SK-N-SH (cell line): Measurements from ENCODE around the gene CDCP1. TPM values are rescaled to one million over a fixed set of nuclear protein-coding genes. Genes with fewer than 3 reads are reported as not detected.
A peak's percentile ranks its signal among the peaks of the same experiment; 100 is the strongest.
"Not testable (repeated sequence)": the region's sequence is repeated elsewhere in the genome, so short reads cannot be mapped to it uniquely, and the experiment has no call there.

ENCODE experiments used
- CTCF ChIA-PET: fragments of 300-600, 350-600 bp; formaldehyde crosslinking; extraction: SDS; loops from one replicate; lab custom pipeline; 2021; lab: Yijun Ruan, JAX
- POLR2A ChIA-PET: fragments of 350-600 bp; sonication (Branson Sonifier 250); formaldehyde crosslinking; extraction: SDS; loops from one replicate; lab custom pipeline; 2020; ENCODE audit warnings: antibody characterized with exemption, inconsistent platforms; lab: Yijun Ruan, JAX
- DNase-seq: peaks from one replicate; pipeline ENCODE4 v3.0.0; 2012
- H2AFZ ChIP-seq: fragments of 200-600 bp; sonication (generic); 2 replicates; pipeline ENCODE4 v1.8.1; 2016; ENCODE audit warnings: antibody characterized with exemption, mild to moderate bottlenecking, low read depth
- H3F3A ChIP-seq: fragments of 200-600 bp; sonication (generic); replicated peaks from 2 replicates; pipeline ENCODE3; 2016; ENCODE audit warnings: antibody characterized with exemption, mild to moderate bottlenecking; ENCODE audit not compliant: insufficient read depth
- H3K27ac ChIP-seq, 2 experiments: fragments of 200-500 bp in 1 of 2; fragments of 200-600 bp in 1 of 2; sonication (Bioruptor generic) in 1 of 2; sonication (generic), shearing (Covaris generic) in 1 of 2; 2 replicates each; pipeline versions ENCODE4 v1.5.1 to v1.6.1; 2014 to 2016; ENCODE audit warnings: low read depth in 2 of 2, inconsistent platforms in 1 of 2, low read length in 1 of 2, mild to moderate bottlenecking in 1 of 2, mixed read lengths in 1 of 2
- H3K27me3 ChIP-seq: fragments of 200-600 bp; sonication (generic), shearing (Covaris generic); 2 replicates; pipeline ENCODE4 v1.6.1; 2016; ENCODE audit warnings: mixed run types; ENCODE audit not compliant: insufficient read depth
- H3K36me3 ChIP-seq, 2 experiments: fragments of 200-500 bp in 1 of 2; fragments of 200-600 bp in 1 of 2; sonication (Bioruptor generic) in 1 of 2; sonication (generic) in 1 of 2; replicated peaks in 1 of 2; 2 replicates each; pipeline versions ENCODE3 to v1.5.1; 2014 to 2016; ENCODE audit warnings: low read length in 1 of 2, mild to moderate bottlenecking in 1 of 2; ENCODE audit not compliant: insufficient read depth in 2 of 2, control insufficient read depth in 1 of 2
- H3K4me1 ChIP-seq, 2 experiments: fragments of 200-500 bp in 1 of 2; fragments of 200-600 bp in 1 of 2; sonication (Bioruptor generic) in 1 of 2; sonication (generic), shearing (Covaris generic) in 1 of 2; 2 replicates each; pipeline versions ENCODE4 v1.5.1 to v1.6.1; 2014 to 2016; ENCODE audit warnings: low read depth in 1 of 2, low read length in 1 of 2, mixed run types in 1 of 2; ENCODE audit not compliant: insufficient read depth in 2 of 2, control insufficient read depth in 1 of 2
- H3K4me2 ChIP-seq: fragments of 200-600 bp; sonication (generic), shearing (Covaris generic); 2 replicates; pipeline ENCODE4 v1.6.1; 2017; ENCODE audit warnings: mixed run types
- H3K4me3 ChIP-seq, 2 experiments: fragments of 200-500 bp in 1 of 2; fragments of 200-600 bp in 1 of 2; sonication (Bioruptor generic) in 1 of 2; sonication (generic), shearing (Covaris generic) in 1 of 2; 2 replicates each; pipeline versions ENCODE4 v1.5.1 to v1.8.1; 2014 to 2016; ENCODE audit warnings: low read depth in 2 of 2, inconsistent platforms in 1 of 2, low read length in 1 of 2, mild to moderate bottlenecking in 1 of 2, mixed read lengths in 1 of 2, moderate library complexity in 1 of 2
- H3K79me2 ChIP-seq: fragments of 200-600 bp; sonication (generic); 2 replicates; pipeline ENCODE4 v1.8.1; 2017; ENCODE audit warnings: mild to moderate bottlenecking; ENCODE audit not compliant: insufficient read depth
- H3K9ac ChIP-seq: fragments of 200-600 bp; sonication (generic); 2 replicates; pipeline ENCODE4 v1.6.1; 2017; ENCODE audit warnings: mixed run types
- H3K9me2 ChIP-seq: fragments of 200-600 bp; sonication (generic); 2 replicates; pipeline ENCODE4 v1.6.1; 2017; ENCODE audit warnings: mixed run types
- H3K9me3 ChIP-seq: fragments of 200-600 bp; sonication (generic); 2 replicates; pipeline ENCODE4 v1.6.1; 2017; ENCODE audit warnings: mixed run types, mild to moderate bottlenecking, moderate library complexity
- H4K20me1 ChIP-seq: fragments of 200-600 bp; sonication (generic); 2 replicates; pipeline ENCODE4 v1.6.1; 2017; ENCODE audit warnings: mild to moderate bottlenecking, mixed run types; ENCODE audit not compliant: insufficient read depth
- EZH2phosphoT487 ChIP-seq: fragments of 200-600 bp; sonication (generic); IDR thresholded peaks from 2 replicates; pipeline ENCODE4 v1.6.1; 2017; ENCODE audit warnings: low read depth, mixed run types, mild to moderate bottlenecking, antibody characterized with exemption, moderate library complexity, borderline replicate concordance
- FOSL2 ChIP-seq: IDR thresholded peaks from 2 replicates; pipeline ENCODE4 v1.4.0; 2012; ENCODE audit warnings: low read depth, mild to moderate bottlenecking, moderate library complexity, borderline replicate concordance
- FOXJ3 ChIP-seq: sonication (generic); formaldehyde crosslinking; IDR thresholded peaks from 2 replicates; pipeline ENCODE4 v1.5.1; 2020; ENCODE audit warnings: mild to moderate bottlenecking, missing genetic modification reagents
- FOXM1 ChIP-seq: IDR thresholded peaks from 2 replicates; pipeline ENCODE4 v1.4.0; 2012; ENCODE audit warnings: low read depth, mild to moderate bottlenecking
- NFIC ChIP-seq: IDR thresholded peaks from 2 replicates; pipeline ENCODE4 v1.4.0; 2012; ENCODE audit warnings: borderline replicate concordance
- NRF1 ChIP-seq: IDR thresholded peaks from 2 replicates; pipeline ENCODE4 v1.6.1; 2012; ENCODE audit warnings: low read depth, mild to moderate bottlenecking, low read length
- POLR2AphosphoS5 ChIP-seq: IDR thresholded peaks from 2 replicates; pipeline ENCODE4 v1.6.1; 2012; ENCODE audit warnings: low read depth, low read length
- RCOR1 ChIP-seq: fragments of 150-350 bp; IDR thresholded peaks from 2 replicates; pipeline ENCODE4 v1.6.1; 2017; ENCODE audit warnings: antibody characterized with exemption, low read length
- RFX5 ChIP-seq: IDR thresholded peaks from 2 replicates; pipeline ENCODE4 v1.6.1; 2012; ENCODE audit warnings: mild to moderate bottlenecking, improper control_type of control experiment, low read length
- SIN3A ChIP-seq: IDR thresholded peaks from 2 replicates; pipeline ENCODE4 v1.6.1; 2012; ENCODE audit warnings: low read depth, mild to moderate bottlenecking, low read length, moderate library complexity, borderline replicate concordance
- SMC3 ChIP-seq: IDR thresholded peaks from 2 replicates; pipeline ENCODE4 v1.6.1; 2012; ENCODE audit warnings: low read depth, low read length, improper control_type of control experiment
- YY1 ChIP-seq: IDR thresholded peaks from 2 replicates; pipeline ENCODE4 v1.4.0; 2012; ENCODE audit warnings: low read depth, mild to moderate bottlenecking
- WGBS: methylation state at CpG from one replicate; pipeline ENCODE4 v1.1.6; 2017; ENCODE audit warnings: low lambda C conversion rate; 5-methylcytosine and 5-hydroxymethylcytosine counted together
- polyA plus RNA-seq, 3 experiments: library from polyadenylated mRNA; depleted of rRNA; stranded (reverse); fragments of >200 nt; gene quantifications; 2 replicates each; pipeline ENCODE4 v1.2.3, GENCODE V29; 2012
- TF ChIP-seq, protein P1 (sequence below): IDR thresholded peaks from 2 replicates; pipeline ENCODE4 v1.4.0; 2012; ENCODE audit warnings: low read depth, borderline replicate concordance
- TF ChIP-seq, protein P2 (sequence below): IDR thresholded peaks from 2 replicates; pipeline ENCODE4; 2012
- TF ChIP-seq, protein P3 (sequence below): IDR thresholded peaks from 2 replicates; pipeline ENCODE4 v1.4.0; 2012; ENCODE audit warnings: low read depth, borderline replicate concordance
- TF ChIP-seq, protein P4 (sequence below): fragments of 150-350 bp; IDR thresholded peaks from 2 replicates; pipeline ENCODE4 v1.6.1; 2016; ENCODE audit warnings: mild to moderate bottlenecking, low read depth, low read length
- TF ChIP-seq, protein P5 (sequence below): fragments of 150-350 bp; IDR thresholded peaks from 2 replicates; pipeline ENCODE4 v1.6.1; 2017; ENCODE audit warnings: antibody characterized with exemption, low read length, low read depth, borderline replicate concordance

CDCP1 gene
- polyA plus RNA-seq, 1 of the 3 experiments (the other 2 are of a cell fraction) = 3.6 TPM

DNA sequence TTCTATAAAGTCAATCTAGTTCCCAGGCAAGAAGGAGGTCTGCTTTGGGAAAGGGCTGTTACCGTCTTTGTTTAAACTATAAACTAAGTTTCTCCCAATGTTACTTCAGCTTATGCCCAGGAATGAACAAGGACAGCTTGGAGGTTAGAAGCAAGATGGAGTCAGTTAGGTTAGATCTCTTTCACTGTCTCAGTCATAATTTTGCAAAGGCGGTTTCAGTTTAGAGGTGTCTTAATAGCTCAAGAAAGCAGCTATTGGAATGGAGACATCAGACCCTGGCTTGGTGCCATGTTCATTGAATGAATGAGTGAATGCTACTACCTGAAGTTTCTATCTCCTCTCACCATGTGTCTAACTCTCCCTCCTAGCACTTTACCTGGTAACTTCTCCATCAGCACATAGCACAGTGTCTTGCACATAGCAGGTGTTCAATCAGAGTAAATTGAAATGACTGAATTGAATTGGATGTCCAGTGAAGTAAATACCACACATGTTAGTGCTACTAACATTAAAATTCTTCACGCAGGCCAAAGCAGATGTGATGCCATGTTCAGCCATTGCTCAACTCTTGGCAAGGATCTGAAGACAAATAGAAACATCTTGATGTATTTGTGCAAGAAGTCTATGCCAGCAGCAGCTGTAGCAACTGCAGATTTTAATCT lies 91.9 kb downstream of the CDCP1 start (continued):
- TF ChIP-seq NRF1 (no peak), FOXJ3 (CRISPR knock-in tag) (no peak), SMC3 (no peak), RFX5 (no peak), FOXM1 (no peak), POLR2AphosphoS5 (0 out of 2 replicates have a peak, but pooled peaks have one; percentile 24), SIN3A (no peak)
- TF ChIP-seq, protein P1, sequence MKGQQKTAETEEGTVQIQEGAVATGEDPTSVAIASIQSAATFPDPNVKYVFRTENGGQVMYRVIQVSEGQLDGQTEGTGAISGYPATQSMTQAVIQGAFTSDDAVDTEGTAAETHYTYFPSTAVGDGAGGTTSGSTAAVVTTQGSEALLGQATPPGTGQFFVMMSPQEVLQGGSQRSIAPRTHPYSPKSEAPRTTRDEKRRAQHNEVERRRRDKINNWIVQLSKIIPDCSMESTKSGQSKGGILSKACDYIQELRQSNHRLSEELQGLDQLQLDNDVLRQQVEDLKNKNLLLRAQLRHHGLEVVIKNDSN = no peak
- TF ChIP-seq, protein P2, sequence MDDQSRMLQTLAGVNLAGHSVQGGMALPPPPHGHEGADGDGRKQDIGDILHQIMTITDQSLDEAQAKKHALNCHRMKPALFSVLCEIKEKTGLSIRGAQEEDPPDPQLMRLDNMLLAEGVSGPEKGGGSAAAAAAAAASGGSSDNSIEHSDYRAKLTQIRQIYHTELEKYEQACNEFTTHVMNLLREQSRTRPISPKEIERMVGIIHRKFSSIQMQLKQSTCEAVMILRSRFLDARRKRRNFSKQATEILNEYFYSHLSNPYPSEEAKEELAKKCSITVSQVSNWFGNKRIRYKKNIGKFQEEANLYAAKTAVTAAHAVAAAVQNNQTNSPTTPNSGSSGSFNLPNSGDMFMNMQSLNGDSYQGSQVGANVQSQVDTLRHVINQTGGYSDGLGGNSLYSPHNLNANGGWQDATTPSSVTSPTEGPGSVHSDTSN = peak; percentile 41; the same call in 1 of the 2 replicates

DNA sequence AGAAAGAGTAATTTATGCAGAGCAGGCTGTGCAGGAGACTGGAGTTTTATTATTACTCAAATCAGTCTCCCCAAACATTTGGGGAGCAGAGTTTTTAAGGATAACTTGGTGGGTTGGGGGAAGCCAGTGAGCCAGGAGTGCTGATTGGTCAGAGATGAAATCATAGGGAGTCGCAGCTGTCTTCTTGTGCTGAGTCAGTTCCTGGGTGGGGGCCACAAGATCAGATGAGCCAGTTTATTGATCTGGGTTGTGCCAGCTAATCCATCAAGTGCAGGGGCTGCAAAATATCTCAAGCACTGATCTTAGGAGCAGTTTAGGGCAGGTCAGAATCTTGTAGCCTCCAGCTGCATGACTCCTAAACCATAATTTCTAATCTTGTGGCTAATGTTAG lies 92.4 kb downstream of the CDCP1 start:
- H3K9me2 ChIP-seq, H3K9me3 ChIP-seq, H3K79me2 ChIP-seq, POLR2A ChIA-PET, H3K36me3 ChIP-seq, H3K9ac ChIP-seq, H4K20me1 ChIP-seq, H3K27ac ChIP-seq, H3K27me3 ChIP-seq, H3K4me3 ChIP-seq, H3K4me2 ChIP-seq, DNase-seq, H2AFZ ChIP-seq: not testable (repeated sequence)
- peaks cover 0 to 17% of the 10 kb centered on the region in 2 experiments; a peak in 2 of 4 replicates for H3K4me1 ChIP-seq
- CTCF ChIA-PET = interaction anchor here (5.1 to 9.6 kb wide), 2 partner anchors 11 to 157 kb away, joined by 21 to 129 read pairs; no protein-coding TSS in a partner anchor
- H3F3A ChIP-seq = peaks cover 16% of the 10 kb centered on the region
- WGBS = 60% methylated on average over 1 of the region's 1 CpG

DNA sequence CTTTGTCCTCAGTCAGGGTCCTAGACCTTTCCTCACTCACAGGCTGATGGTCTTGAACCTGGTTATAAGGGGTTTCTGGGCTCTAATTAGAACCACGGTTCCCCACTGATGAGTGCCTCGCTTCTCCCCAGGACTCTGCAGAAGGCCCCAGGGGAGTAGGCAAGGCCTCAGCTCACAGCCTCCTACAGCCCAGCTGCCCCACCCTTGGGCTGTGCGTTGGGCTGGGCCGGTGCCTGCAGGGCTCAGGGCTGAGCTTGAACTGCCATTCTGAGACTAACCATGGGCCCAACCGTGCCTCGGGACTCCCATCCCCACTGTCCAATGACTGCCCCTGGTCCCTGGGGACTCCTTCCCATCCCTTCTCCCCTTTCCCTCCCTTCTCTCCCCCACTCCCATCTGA lies 94.5 kb downstream of the CDCP1 start:
- no peak for DNase-seq
- Histone ChIP-seq H3K27me3 (no peaks in the 10 kb centered on the region), H3K9me2 (no peaks in the 10 kb centered on the region), H3K4me2 (no peak overlapping the region), H3K36me3 (no peaks in the 10 kb centered on the region), H3F3A (peaks cover 16% of the 10 kb centered on the region), H4K20me1 (no peaks in the 10 kb centered on the region), H3K4me1 (peaks cover 0 to 13% of the 10 kb centered on the region in 2 experiments; a peak in 2 of 4 replicates), H3K79me2 (no peaks in the 10 kb centered on the region), H2AFZ (no peak overlapping the region), H3K9ac (no peak overlapping the region), H3K27ac (no peak overlapping the region), H3K9me3 (no peaks in the 10 kb centered on the region), H3K4me3 (no peak overlapping the region)
- 95% methylated on average over 3 of the region's 6 CpGs for WGBS
- CTCF ChIA-PET = interaction anchor here (1.6 to 9.6 kb wide), 2 partner anchors 9 to 158 kb away, joined by 5 to 129 read pairs; no protein-coding TSS in a partner anchor
- POLR2A ChIA-PET = no interaction called here
- TF ChIP-seq NFIC (no peak), RCOR1 (no peak), YY1 (no peak), EZH2phosphoT487 (no peak), FOSL2 (no peak), FOXJ3 (CRISPR knock-in tag) (no peak), SIN3A (no peak)
- TF ChIP-seq, protein P3, sequence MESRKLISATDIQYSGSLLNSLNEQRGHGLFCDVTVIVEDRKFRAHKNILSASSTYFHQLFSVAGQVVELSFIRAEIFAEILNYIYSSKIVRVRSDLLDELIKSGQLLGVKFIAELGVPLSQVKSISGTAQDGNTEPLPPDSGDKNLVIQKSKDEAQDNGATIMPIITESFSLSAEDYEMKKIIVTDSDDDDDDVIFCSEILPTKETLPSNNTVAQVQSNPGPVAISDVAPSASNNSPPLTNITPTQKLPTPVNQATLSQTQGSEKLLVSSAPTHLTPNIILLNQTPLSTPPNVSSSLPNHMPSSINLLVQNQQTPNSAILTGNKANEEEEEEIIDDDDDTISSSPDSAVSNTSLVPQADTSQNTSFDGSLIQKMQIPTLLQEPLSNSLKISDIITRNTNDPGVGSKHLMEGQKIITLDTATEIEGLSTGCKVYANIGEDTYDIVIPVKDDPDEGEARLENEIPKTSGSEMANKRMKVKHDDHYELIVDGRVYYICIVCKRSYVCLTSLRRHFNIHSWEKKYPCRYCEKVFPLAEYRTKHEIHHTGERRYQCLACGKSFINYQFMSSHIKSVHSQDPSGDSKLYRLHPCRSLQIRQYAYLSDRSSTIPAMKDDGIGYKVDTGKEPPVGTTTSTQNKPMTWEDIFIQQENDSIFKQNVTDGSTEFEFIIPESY = no peak
- TF ChIP-seq, protein P4, sequence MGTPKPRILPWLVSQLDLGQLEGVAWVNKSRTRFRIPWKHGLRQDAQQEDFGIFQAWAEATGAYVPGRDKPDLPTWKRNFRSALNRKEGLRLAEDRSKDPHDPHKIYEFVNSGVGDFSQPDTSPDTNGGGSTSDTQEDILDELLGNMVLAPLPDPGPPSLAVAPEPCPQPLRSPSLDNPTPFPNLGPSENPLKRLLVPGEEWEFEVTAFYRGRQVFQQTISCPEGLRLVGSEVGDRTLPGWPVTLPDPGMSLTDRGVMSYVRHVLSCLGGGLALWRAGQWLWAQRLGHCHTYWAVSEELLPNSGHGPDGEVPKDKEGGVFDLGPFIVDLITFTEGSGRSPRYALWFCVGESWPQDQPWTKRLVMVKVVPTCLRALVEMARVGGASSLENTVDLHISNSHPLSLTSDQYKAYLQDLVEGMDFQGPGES = no peak
- TF ChIP-seq, protein P2 = no peak
- TF ChIP-seq, protein P5, sequence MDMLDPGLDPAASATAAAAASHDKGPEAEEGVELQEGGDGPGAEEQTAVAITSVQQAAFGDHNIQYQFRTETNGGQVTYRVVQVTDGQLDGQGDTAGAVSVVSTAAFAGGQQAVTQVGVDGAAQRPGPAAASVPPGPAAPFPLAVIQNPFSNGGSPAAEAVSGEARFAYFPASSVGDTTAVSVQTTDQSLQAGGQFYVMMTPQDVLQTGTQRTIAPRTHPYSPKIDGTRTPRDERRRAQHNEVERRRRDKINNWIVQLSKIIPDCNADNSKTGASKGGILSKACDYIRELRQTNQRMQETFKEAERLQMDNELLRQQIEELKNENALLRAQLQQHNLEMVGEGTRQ = no peak
